ENCODE results near the gene KAZN.

Gene KAZN

GRCh38 chr1:14841951-14842350 lies 243.5 kb downstream of the KAZN start:
- no peak overlapping the region for H3K4me3 ChIP-seq (ENCODE audit: low read depth, low read length)
- TF ChIP-seq CTCF (IDR thresholded peaks at IDR 0.05; ENCODE audit: borderline replicate concordance, insufficient read depth, low read depth, low read length): no peak

GRCh38 chr1:14842361-14842760 lies 243.9 kb downstream of the KAZN start:
- H3K4me3 ChIP-seq (ENCODE audit: low read depth, low read length): no peak overlapping the region
- no peak for TF ChIP-seq CTCF (IDR thresholded peaks at IDR 0.05; ENCODE audit: borderline replicate concordance, insufficient read depth, low read depth, low read length)

GRCh38 chr1:14842891-14843290 lies 244.4 kb downstream of the KAZN start:
- no peak for TF ChIP-seq CTCF (IDR thresholded peaks at IDR 0.05; ENCODE audit: borderline replicate concordance, insufficient read depth, low read depth, low read length)
- no peak overlapping the region for H3K4me3 ChIP-seq (ENCODE audit: low read depth, low read length)

- no peak overlapping the region for H3K4me3 ChIP-seq (ENCODE audit: low read depth, low read length)
- TF ChIP-seq CTCF (IDR thresholded peaks at IDR 0.05; ENCODE audit: borderline replicate concordance, insufficient read depth, low read depth, low read length): no peak
Observed at GRCh38 chr1:14843525-14843924, 245.0 kb downstream of the KAZN start.

- TF ChIP-seq CTCF (IDR thresholded peaks at IDR 0.05; ENCODE audit: borderline replicate concordance, insufficient read depth, low read depth, low read length): no peak
- H3K4me3 ChIP-seq (ENCODE audit: low read depth, low read length): no peak overlapping the region
Observed at GRCh38 chr1:14844356-14844755, 245.9 kb downstream of the KAZN start.

- no peak overlapping the region for H3K4me3 ChIP-seq (ENCODE audit: low read depth, low read length)
- TF ChIP-seq CTCF (IDR thresholded peaks at IDR 0.05; ENCODE audit: borderline replicate concordance, insufficient read depth, low read depth, low read length): no peak
Observed at GRCh38 chr1:14844923-14845617, 246.6 kb downstream of the KAZN start.

GRCh38 chr1:14845851-14846250 lies 247.4 kb downstream of the KAZN start:
- no peak overlapping the region for H3K4me3 ChIP-seq (ENCODE audit: low read depth, low read length)
- no peak for TF ChIP-seq CTCF (IDR thresholded peaks at IDR 0.05; ENCODE audit: borderline replicate concordance, insufficient read depth, low read depth, low read length)
